NCI-H69 (cell line): ENCODE measurements around the gene IMP4.
A peak's percentile ranks its signal among the peaks of the same experiment; 100 is the strongest.
"Not testable (repeated sequence)": the region's sequence is repeated elsewhere in the genome, so short reads cannot be mapped to it uniquely, and the experiment has no call there.

Source experiments
- DNase-seq: peaks from one replicate; lab custom pipeline; 2025; lab: John Stamatoyannopoulos, UW

The IMP4 gene, protein sequence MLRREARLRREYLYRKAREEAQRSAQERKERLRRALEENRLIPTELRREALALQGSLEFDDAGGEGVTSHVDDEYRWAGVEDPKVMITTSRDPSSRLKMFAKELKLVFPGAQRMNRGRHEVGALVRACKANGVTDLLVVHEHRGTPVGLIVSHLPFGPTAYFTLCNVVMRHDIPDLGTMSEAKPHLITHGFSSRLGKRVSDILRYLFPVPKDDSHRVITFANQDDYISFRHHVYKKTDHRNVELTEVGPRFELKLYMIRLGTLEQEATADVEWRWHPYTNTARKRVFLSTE

DNA sequence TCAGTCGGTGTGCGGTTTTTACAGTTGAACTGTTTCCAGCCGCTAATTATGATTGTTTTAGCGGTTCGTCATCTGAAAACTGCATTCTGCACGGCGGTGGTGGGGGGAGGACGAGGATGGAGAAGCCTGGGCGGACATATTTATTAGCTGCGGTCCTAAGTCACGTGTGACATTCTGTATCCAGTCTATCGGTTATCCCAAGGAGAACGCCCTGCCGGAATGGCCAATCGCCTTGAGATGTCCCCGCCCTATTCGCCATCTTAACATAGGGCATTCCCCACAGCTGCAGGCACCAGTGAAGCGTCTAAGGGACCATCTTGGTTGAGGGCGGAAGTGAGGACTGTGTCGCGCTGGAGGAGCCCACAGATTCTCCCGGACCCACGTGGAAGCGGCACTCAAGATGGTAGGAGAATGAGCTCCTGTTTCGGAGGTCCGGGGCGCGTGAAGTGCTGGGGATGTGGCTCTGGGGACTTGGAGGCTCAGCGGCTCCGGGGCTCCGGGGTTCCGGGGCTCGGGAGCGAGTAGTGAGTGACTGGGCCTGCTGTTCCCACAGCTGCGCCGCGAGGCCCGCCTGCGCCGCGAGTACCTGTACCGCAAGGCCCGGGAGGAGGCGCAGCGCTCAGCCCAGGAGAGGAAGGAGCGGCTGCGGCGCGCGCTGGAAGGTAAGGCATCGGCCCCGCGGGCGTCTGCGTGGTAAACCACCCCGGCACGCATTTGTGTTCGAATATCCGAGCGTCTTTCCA is at the start of gene IMP4:
IMP4 (plus strand) TSS at position 365 of the 743 bp plus-strand sequence; CDS start at position 401, 36 bp downstream.
- peak; percentile 97 for DNase-seq

DNA sequence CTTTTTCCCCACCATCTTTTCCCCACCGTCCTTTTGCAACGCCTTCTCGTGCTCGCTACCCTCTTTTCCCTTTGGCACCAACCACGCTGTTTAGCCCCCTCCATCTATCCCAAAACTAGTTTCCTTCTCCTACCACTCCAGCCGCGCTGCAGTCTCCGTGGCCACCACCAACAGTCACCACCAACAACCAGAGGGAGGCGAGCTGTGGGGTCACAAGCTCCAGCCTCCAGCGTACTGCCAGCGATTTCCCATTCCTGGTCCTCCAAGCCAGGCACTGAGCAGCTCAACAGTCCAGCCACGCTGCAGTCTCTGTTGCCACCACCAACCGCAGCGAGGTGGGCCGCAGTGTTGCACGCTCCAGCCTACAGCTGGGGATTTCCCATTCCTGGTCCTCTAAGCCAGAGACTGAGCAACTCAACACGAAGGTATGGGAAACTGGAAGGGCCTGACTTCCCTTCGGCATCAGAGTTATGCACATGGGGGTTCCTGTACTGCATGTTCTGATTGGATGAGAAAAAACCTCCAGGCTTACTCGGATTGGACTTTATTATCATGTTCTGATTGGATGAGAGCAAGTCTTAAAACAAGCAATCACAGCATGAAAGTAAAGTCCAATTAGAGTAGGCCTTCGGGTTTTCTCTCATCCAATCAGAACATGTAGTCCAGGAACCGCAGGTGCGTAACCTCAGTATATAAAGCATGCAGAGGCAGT is 42.3 kb upstream of the IMP4 start:
- DNase-seq, result no peak

DNA sequence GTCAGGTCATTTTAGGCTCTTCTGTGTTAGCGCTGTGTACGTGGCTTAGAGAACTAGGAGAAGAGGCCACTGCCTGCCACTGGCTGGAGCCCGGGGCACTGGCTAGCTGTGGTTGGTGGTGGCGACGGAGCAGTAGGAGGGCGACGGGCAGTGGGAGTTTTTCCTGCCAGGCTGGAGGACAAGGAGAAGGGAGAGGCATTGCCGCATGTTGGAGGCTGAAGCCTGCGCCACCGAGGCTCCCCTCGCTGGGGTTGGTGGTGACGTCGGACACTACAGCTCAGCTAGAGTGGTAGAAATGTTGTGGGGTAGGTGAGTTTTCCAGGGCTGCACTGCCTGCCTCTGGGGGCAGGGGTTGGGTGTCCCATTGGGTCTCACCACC is 41.7 kb upstream of the IMP4 start:
- DNase-seq, result no peak

DNA sequence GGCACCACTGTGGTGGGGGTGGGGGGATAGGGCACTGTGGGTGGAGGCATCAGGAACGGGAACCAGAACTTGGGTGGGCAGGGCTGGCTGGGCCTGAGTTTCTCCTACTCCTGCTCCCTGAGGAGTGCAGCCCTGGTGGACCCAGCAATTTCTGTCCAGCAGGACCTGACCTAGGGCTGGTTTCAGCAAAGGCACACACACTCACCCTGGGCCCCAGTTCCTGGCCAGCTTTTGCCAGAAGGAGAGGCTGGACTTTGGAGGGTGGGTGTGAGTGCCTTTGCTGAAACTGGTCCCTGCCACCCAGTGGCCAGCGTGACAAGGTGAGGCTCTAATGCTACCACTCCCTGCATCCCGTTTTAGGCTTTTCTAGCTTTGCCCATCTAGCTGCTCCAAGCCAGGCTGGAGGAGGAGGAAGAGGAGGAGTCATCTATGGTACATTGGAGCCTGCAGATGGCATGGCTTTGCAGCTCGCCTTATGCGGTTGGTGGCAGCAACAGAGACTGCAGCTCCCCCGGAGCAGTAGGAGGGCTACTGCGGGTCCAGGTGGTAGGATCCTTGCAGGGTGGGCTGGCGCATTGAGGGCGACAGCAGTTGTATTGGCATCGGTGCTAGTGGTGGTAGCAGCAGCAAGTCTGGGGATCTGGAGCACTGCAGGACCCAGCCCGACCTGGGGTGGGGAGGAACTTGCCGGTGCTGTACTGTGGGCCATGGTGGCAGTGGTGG is 40.4 kb upstream of the IMP4 start:
- DNase-seq, result no peak

DNA sequence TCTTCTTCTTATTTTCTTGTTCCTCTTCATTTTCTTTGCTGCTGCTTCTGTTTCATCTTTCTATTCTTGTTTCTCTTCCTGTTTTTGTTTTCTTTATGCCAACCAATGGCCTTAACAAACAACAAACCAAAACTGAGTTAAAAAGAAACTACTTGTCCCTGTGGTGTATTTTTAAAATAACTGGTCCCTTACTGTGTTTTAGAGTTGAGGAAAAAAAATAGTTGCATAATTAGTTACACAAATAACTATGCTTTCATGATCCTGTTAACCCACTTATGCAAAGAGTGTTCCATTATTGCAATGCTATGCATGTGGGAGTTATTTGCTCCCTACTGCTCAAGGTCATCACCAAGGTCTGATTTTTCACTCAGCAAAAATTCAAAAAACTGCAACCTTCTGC is 39.5 kb upstream of the IMP4 start:
- DNase-seq, result no peak

DNA sequence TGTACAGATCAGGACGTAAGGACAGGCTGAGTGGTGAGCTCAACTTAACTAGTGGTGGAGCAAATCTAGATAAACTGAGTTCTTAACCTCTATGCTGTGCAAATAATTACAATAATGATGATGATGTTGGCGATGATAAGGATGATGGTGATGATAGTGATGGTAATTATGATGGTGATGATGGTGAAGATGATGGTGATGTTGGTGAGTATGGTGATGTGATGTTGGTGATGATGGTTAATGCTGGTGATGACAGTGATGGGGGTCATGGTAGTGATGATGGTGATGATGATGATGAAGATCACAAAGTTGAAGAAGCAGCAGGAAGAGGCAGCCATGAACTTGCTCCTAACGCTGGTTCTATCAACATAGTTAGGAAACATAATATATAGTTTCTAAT is 38.0 kb upstream of the IMP4 start:
- no peak for DNase-seq

DNA sequence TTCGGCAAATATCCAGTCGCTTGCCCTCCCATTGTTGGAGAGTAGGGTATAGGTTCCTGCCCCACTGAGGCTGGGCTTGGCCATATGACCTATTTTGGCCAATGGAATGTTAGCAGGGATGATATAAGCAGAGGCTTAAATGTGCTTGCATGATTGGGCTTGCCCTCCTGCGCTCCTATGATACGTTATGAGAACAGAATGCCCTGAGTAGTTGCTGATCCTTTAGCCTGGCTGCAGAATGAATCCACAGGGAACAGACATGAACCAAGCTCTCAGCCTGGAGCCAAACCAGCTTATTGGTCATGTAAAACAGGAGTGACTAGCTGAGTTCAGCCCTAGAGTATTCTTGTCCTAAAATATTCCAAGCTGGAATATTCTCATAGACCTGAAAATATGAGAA is 34.8 kb upstream of the IMP4 start:
- DNase-seq, result no peak

DNA sequence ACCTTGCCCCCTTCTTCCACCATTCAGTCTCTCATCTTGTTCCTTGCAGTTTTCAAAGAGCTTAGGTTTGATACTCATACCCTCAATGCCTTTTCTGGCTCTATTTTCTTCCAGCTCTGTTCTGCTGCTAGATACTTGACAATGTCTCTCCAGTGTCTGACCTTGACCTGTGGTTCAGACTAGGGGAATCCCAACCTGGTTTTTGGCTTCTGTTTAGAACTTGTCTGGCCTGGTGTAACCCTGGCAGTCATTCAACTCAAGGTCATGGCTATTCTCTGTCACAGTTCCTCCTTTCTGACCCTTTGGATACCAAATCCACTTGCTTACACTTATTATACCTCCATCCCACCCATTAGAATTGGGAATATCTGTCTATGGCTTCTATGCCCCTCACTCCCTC is 31.8 kb upstream of the IMP4 start:
- no peak for DNase-seq

DNA sequence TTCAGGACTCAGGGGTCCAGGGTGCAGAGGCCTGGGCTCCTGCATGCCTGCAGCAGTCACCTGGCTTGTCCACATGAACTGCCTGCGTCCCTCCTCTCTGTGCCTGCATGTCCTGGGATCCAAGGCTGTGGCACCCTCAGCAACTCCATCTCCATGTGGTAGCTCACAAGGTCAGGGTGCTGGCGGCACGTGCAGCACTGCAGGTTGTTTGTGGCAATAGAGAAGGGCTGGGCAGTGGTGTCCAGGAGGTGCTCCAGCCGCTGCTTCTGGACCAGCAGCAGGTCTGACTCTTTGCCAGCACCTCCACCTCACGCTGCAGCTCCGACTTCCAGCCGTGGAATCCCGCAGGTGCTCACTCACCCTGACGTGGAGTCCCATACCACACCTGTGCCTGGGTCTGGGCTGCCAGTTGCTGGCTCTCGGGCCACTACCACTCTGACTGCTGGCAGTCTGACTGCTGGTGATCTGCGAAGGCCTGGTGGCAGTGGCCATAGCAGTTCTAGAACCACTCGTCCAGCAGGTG is 28.8 kb upstream of the IMP4 start:
- DNase-seq, result no peak

DNA sequence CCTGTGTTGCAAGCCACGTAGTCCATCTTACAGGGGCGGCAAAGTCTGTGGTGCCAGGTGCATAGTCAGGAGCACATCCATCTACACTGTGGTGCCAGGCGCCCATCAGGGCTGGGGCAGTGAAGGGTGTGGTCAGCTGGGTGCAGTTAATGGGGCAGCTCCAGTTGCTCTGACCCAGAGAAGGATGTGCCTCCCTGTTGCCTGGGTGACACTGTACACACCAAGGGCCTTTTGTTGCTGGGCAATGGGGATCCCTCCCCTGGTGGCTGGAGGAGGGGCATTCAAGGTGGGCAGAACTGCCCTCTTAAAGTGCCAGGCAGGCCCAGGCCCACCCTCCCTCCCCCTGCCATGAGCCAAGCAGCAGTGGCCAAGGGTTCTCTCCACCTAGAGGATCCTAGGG is 28.3 kb upstream of the IMP4 start:
- peak; percentile 9 for DNase-seq

DNA sequence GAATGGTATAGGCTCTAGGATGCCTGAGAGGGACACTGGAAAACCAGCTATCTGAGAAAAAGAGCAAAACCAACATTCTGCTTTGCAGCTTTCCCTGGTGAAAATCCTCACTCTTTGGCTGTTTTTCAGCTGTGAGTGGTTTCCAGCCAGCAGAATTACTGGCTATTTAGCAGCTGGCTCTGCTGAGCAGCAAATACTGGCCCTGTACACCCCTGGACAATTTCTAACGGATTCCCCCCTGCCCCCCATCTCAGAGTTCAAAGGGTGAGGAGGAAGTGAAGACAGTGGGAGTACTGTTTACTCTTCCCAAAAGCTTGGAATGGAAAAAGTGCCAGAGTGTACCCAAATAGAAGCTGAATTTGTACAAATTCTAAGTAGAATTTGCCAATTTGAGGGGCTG is 26.1 kb upstream of the IMP4 start:
- DNase-seq, result no peak

DNA sequence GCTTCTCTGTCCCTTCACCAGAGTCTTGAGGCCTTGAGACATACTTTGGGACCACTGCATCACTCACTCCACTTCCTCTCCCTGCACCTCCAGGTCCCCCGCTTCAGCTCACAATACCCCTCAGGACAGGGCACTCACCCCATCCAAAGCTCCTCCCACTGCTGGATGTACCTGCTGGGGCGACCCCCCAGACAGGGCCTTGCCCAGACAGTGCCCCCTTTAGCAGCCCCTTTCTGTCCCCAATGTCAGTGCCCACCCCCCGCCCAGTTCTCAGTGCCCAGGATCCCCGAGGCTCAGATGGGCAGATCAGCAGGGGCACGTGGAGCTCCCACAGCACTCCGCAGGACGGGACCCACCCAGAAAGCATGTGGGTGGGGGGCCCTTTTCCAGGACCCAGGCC is 23.8 kb upstream of the IMP4 start:
- DNase-seq, result no peak

DNA sequence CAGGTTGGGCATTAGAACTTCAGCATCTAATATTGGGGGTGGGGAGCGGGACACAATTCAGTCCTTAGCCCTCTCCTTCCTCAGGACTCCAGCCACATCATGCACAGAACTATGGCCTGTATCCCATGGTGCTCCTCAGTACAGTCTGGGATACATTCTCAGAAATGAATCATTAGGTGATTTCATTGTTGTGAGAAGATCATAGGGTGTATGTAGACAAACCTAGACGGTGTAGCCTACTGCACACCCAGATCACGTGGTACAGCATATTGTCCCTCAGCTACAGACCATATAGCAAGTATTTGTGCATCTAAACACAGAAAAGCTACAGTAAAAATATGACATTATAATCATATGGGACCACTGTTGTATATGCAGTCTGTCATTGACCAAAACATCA is 23.2 kb upstream of the IMP4 start:
- no peak for DNase-seq

DNA sequence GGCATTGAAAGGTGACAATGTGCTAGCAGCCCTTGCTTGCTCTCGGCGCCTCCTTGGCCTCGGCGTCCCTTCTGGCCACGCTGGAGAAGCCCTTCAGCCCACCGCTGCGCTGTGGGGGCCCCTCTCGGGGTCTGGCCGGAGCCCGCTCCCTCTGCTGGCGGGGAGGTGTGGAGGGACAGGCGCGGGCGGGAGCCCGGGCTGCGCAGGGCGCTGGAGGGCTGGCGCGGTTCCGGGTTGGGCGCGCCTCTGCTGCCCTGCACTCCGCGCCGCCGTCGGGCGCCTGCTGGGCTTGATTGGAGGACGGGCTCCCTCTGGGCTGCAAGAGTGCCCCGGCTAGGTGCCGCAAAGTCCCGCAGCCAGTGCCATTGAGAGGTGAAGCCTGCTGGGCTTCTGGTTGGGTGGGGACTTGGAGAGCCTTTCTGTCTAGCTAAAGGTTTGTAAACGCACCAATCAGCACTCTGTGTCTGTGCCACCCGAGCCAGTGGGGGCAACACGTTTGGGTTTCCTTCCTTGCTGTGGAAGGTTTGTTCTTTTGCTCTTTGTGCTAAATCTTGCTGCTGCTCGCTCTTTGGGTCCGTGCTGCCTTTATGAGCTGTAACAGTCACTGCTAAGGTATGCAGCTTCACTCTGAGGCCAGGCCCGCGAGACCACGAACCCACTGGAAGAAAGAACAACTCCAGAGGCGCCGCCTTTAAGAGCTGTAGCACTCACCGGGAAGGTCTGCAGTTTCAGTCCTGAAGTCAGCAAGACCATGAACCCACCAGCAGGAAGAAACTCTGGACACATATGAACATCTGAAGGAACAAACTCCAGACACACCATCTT is 14.8 kb upstream of the IMP4 start:
- no peak for DNase-seq

DNA sequence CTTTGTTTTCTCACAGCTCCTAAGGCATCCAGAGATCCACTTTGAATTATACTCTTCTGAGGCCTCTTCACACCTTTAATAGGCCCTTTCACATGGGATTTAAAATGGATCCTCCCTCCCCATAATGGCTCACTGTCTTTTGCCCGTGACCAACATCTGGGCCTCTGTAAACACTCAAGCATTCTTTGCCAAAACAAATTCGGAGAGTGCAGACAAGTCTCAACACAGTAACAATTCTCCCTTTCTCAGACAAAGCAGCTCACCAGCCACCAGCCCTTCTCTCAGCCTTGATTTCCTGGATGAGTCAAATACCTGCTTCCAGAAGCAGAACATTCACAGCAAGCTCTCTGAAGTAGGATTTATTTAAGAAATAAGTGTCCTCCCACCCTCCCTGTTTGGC is 14.0 kb upstream of the IMP4 start:
- peak; percentile 76 for DNase-seq

DNA sequence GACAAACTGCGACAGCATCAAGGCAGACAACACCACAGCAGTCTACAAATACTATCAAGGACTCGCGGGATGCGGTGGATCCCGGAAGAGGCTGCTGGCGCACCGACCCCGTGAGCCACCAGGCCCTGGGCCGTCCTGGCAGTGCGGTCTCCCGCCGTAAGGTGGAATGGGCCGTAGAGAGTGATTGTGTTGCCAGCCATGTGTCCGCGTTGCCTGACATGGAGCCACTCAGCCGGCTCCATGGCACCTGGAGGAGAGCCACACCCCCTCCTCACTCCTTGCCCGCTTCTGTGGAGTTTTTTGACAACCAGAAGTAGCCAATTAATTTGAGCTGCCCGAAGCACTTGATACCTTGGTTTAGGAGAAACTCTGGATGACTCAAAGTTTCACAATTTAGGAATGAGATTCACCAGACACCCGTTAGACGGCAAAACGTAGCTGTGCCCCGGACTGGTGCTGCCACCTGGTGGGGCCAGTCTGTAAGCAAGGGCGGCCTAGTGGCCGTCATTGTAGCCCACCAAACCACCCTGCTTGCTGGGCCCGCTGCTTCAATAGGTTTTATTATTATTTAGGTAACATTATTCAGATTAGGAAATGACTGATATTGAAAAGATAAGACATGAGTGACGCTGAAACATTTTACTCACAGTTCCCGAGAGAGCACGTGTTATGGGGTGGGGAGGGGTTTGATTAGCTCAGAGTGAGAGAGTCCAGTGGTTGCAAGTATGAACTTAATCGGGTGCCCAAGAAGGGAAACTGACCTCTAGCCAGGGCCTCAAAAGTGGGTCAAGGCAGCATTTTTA is 10.2 kb upstream of the IMP4 start:
- DNase-seq, result peak; percentile 59

DNA sequence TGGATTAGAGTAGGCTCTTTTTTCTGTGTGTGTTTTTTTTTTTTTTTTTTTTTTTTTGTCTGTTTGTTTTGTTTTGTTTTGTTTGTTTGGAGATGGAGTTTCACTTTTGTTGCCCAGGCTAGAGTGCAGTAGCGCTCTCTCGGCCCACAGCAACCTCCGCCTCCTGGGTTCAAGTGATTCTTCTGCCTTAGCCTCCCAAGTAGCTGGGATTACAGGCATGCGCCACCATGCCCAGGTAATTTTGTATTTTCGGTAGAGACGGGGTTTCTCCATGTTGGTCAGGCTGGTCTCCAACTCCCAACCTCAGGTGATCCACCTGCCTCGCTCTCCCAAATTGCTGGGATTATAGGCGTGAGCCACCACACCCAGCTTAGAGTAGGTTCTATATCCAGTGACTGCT is 9.4 kb upstream of the IMP4 start:
- DNase-seq, result not testable (repeated sequence)

DNA sequence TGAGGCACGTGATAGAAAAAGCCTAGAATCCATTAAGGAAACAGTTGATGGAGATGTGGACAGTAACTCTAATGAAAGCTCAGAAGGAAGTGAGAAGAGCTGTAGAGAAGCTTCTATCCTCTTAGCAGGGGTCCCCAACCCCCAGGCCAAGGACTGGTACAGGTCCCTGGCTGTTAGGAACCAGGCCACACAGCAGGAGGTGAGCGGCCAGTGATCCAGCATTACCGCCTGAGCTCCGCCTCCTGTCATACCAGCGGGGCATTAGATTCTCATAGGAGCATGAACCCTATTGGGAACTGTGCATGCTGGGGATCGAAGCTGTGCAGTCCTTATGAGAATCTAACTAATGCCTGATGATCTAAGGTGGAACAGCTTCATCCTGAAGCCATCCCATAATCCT is 8.7 kb upstream of the IMP4 start:
- DNase-seq, result peak; percentile 6

DNA sequence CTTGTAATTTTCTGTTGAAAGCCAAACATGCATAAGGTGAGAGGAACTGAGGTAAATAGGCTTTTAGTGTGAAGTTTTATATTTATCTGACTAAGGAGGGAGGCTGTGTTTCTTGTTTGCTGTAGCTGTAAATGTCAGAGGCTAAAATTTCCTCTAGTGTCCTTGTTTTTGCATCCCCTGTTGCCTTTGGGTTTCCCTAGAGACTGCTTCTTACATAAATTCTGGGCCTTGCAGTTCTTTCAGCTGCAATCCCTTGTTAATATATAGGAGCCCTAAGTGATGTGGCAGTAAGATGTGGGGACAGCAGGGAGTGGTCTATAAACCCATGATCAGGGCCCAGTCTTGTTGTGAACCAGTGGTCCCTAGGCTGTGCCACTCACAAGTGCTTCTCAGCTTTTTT is 7.5 kb upstream of the IMP4 start:
- no peak for DNase-seq

DNA sequence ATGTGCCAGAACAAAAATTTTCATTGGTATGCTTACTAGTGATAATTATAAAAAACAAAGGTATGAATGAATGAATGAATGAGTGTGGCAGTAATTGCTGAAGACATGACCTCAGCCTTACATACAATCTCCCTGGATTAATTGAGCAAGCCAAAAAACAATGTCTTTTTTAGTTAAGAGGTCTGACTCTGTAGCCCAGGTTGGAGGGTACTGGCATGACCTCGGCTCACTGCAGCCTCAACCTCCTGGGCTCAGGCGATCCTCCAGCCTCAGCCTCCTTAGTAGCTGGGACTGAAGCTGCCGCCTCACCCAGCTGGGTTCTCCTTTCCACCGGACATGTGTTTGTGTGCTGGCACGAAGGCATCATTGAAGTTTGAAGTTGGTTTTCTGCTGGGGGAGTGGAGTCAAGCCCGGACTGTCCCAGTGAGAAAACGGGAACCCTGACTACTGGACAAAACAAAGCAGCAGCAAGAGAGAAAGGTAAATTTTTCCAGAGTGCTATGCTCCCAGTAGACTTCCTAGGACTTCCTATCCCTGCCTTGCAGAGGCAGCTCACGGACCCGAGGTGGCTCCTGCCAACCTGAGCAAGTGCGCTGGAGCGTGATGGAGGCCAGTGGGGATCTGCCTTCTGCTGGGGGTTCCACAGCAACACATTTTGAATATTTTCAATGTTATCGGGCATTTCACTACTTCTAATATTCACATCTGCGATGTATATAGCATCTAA is 6.4 kb upstream of the IMP4 start:
- DNase-seq, result peak; percentile 13
